Stimulated activated CD4-positive, alpha-beta T cell treated with anti-CD3 and anti-CD28 coated beads, TNF-alpha, amount 100 ng/mL, for 24 hours (primary cell): ENCODE results near the gene KCNN2.
A peak's percentile ranks its signal among the peaks of the same experiment; 100 is the strongest.
"Not testable (repeated sequence)": the region's sequence is repeated elsewhere in the genome, so short reads cannot be mapped to it uniquely, and the experiment has no call there.

Source experiments
- DNase-seq, 3 experiments: peaks; one replicate each; pipeline ENCODE4 v3.0.0-alpha.2; 2020; ENCODE audit warnings: low read depth in 3 of 3

The KCNN2 gene

GRCh38 chr5:114418176-114419066 lies 56.6 kb downstream of the KCNN2 start:
- no peak for DNase-seq

GRCh38 chr5:114419067-114419388 lies 57.2 kb downstream of the KCNN2 start:
- no peak for DNase-seq

- no peak for DNase-seq
These were observed 58.1 kb downstream of the KCNN2 start for GRCh38 chr5:114419959-114420358.

GRCh38 chr5:114427204-114427603 lies 65.3 kb downstream of the KCNN2 start:
- DNase-seq: no peak

GRCh38 chr5:114430532-114430931 lies 68.7 kb downstream of the KCNN2 start:
- no peak for DNase-seq

GRCh38 chr5:114432684-114433083 lies 70.8 kb downstream of the KCNN2 start:
- DNase-seq: not testable (repeated sequence)

- DNase-seq: no peak
These were observed 72.7 kb downstream of the KCNN2 start for GRCh38 chr5:114434396-114435219.

GRCh38 chr5:114435220-114435481 lies 73.3 kb downstream of the KCNN2 start:
- no peak for DNase-seq

GRCh38 chr5:114435885-114436299 lies 74.0 kb downstream of the KCNN2 start:
- DNase-seq: no peak

GRCh38 chr5:114437936-114438335 lies 76.1 kb downstream of the KCNN2 start:
- DNase-seq: no peak

- DNase-seq: no peak
These were observed 76.6 kb downstream of the KCNN2 start for GRCh38 chr5:114438471-114438870.

GRCh38 chr5:114447084-114447773 lies 85.4 kb downstream of the KCNN2 start:
- no peak for DNase-seq

- DNase-seq: no peak
These were observed 86.6 kb downstream of the KCNN2 start for GRCh38 chr5:114448481-114448880.

GRCh38 chr5:114449860-114450421 lies 88.1 kb downstream of the KCNN2 start:
- peak; percentile 5 to 44 (median 8) for DNase-seq

GRCh38 chr5:114450437-114450836 lies 88.6 kb downstream of the KCNN2 start:
- no peak for DNase-seq

- no peak for DNase-seq
These were observed 96.9 kb downstream of the KCNN2 start for GRCh38 chr5:114458726-114459125.

- DNase-seq: no peak
These were observed 105.3 kb downstream of the KCNN2 start for GRCh38 chr5:114467171-114467570.

GRCh38 chr5:114467729-114468128 lies 105.9 kb downstream of the KCNN2 start:
- no peak for DNase-seq

GRCh38 chr5:114469372-114469771 lies 107.5 kb downstream of the KCNN2 start:
- no peak for DNase-seq

GRCh38 chr5:114471529-114471928 lies 109.7 kb downstream of the KCNN2 start:
- DNase-seq: no peak

GRCh38 chr5:114473541-114473940 lies 111.7 kb downstream of the KCNN2 start:
- DNase-seq: no peak

- DNase-seq: no peak
These were observed 116.0 kb downstream of the KCNN2 start for GRCh38 chr5:114477816-114478334.
